ENCODE data around the gene ADORA2B. TPM values are rescaled to one million over a fixed set of nuclear protein-coding genes. Genes with fewer than 3 reads are reported as not detected.
"Not testable (repeated sequence)": the region's sequence is repeated elsewhere in the genome, so short reads cannot be mapped to it uniquely, and the experiment has no call there.

The ADORA2B gene
- 1 to 10 TPM in 1 of 7 donors, under 1 TPM in 3, not detected in 3; 0.13 to 1.0 (median 0.28) TPM for total RNA-seq
- polyA plus RNA-seq, result under 1 TPM; 0.06 to 0.72 TPM
- long read RNA-seq, donor 1, transcript ADORA2B-202 (1 exons, 1,875 nt), result major isoform, 5 of 6 reads
- long read RNA-seq, donor 1, partial matches to known transcripts, result 0 of 6 reads
- long read RNA-seq, donor 1, other reads (novel, unspliced or antisense), result 0 of 6 reads
- long read RNA-seq, donor 2, partial matches to known transcripts, result 0 of 3 reads
- long read RNA-seq, donor 2, other reads (novel, unspliced or antisense), result 0 of 3 reads
- long read RNA-seq, donor 3, transcript ADORA2B-202 (1 exons, 1,875 nt), result major isoform, 5 of 5 reads
- long read RNA-seq, donor 3, partial matches to known transcripts, result 0 of 5 reads
- long read RNA-seq, donor 3, other reads (novel, unspliced or antisense), result 0 of 5 reads

DNA sequence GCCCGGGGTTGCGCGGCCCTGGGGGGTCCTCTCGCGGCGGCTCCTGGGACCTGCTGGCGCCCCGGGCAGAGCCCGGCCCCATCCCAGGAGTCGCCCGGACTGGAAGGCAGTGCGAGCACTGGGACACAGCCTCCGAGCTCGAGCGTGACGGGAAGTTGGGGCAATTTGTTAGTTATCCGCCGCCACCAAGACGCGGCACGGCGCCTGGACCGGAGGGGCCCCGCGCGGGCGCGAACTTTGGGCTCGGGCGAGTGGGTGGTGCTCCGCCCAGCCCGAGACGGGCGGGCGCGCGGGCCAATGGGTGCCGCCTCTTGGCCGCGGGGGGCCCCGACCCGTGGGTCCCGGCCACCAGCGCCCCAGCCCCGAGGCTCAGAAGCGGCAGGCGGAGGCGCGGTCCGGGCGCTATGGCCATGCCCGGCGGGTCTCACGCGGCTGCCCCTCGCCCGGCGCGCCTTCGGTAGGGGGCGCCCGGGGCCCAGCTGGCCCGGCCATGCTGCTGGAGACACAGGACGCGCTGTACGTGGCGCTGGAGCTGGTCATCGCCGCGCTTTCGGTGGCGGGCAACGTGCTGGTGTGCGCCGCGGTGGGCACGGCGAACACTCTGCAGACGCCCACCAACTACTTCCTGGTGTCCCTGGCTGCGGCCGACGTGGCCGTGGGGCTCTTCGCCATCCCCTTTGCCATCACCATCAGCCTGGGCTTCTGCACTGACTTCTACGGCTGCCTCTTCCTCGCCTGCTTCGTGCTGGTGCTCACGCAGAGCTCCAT is at the start of gene ADORA2B:
TSS of gene ADORA2B (plus strand) at position 372 of the 768 bp plus-strand sequence. CDS start at position 491, 119 bp downstream.
- Histone ChIP-seq H3K27me3 (no peaks in the 10 kb centered on the region), H3K4me3 (peak within 1 kb of the TSS; percentile 40), H3K4me1 (ENCODE audit: insufficient read depth) (peaks cover 2% of the 10 kb centered on the region), H3K36me3 (no peaks in the 10 kb centered on the region), H3K9me3 (no peaks in the 10 kb centered on the region), H3K27ac (no peak within 1 kb of the TSS)
- intact Hi-C loops (cut with DNase I), result no loop called here
- TF ChIP-seq, protein P1, sequence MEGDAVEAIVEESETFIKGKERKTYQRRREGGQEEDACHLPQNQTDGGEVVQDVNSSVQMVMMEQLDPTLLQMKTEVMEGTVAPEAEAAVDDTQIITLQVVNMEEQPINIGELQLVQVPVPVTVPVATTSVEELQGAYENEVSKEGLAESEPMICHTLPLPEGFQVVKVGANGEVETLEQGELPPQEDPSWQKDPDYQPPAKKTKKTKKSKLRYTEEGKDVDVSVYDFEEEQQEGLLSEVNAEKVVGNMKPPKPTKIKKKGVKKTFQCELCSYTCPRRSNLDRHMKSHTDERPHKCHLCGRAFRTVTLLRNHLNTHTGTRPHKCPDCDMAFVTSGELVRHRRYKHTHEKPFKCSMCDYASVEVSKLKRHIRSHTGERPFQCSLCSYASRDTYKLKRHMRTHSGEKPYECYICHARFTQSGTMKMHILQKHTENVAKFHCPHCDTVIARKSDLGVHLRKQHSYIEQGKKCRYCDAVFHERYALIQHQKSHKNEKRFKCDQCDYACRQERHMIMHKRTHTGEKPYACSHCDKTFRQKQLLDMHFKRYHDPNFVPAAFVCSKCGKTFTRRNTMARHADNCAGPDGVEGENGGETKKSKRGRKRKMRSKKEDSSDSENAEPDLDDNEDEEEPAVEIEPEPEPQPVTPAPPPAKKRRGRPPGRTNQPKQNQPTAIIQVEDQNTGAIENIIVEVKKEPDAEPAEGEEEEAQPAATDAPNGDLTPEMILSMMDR (IDR thresholded peaks at IDR 0.05), result peak in 2 of 3 donors; percentile 17 to 45
- no peak for TF ChIP-seq POLR2A (IDR thresholded peaks at IDR 0.05)
- 0 to 2% (median 1%) methylated on average over 31 to 88 of the region's 88 CpGs for WGBS, 3 donors
- DNase-seq, result peak; percentile 21 to 61 (median 36)

- intact Hi-C loops (cut with DNase I), result no loop called here
- H3K36me3 ChIP-seq, result no peaks in the 10 kb centered on the region
- 93 to 96% (median 93%) methylated on average over 1 of the region's 1 CpG for WGBS, 3 donors
- no peak overlapping the region for H3K27ac ChIP-seq
- no peaks in the 10 kb centered on the region for H3K4me1 ChIP-seq (ENCODE audit: insufficient read depth)
- H3K9me3 ChIP-seq, result no peaks in the 10 kb centered on the region
- no peak for DNase-seq
- no peaks in the 10 kb centered on the region for H3K27me3 ChIP-seq
- TF ChIP-seq, protein P1 (IDR thresholded peaks at IDR 0.05), result no peak
- no peak for TF ChIP-seq POLR2A (IDR thresholded peaks at IDR 0.05)
- TF ChIP-seq EP300 (IDR thresholded peaks at IDR 0.05), result no peak
- H3K4me3 ChIP-seq, result no peak overlapping the region
Observed at GRCh38 chr17:15896277-15896676, 48.7 kb upstream of the ADORA2B start.

- 89 to 96% (median 93%) methylated on average over 3 of the region's 3 CpGs for WGBS, 3 donors
- intact Hi-C loops (cut with DNase I), result no loop called here
Observed at GRCh38 chr17:15896834-15897233, 48.1 kb upstream of the ADORA2B start.

DNA sequence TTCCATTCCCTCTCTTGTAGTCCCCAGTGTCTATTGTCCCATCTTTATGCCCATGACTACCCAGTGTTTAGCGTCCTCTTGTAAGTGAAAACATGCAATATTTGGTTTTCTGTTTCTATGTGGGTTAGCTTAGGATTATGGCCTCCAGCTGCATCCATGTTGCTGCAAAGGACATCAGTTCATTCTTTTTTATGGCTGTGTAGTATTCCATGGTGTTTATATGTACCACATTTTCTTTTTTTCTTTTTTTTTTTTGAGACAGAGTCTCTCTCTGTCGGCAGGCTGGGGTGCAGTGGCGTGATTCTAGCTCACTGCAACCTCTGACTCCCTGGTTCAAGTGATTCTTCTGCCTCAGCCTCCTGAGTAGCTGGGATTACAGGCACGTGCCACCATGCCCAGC is 45.3 kb upstream of the ADORA2B start:
- DNase-seq; H3K4me3 ChIP-seq; intact Hi-C loops (cut with DNase I); H3K4me1 ChIP-seq (ENCODE audit: insufficient read depth); H3K9me3 ChIP-seq; H3K27me3 ChIP-seq; H3K27ac ChIP-seq; H3K36me3 ChIP-seq: not testable (repeated sequence)
- 95 to 98% (median 96%) methylated on average over 4 of the region's 4 CpGs for WGBS, 3 donors

More at GRCh38 chr17:15896834-15897233, 48.1 kb upstream of the ADORA2B start:
- no peaks in the 10 kb centered on the region for H3K36me3 ChIP-seq
- no peaks in the 10 kb centered on the region for H3K4me1 ChIP-seq (ENCODE audit: insufficient read depth)
- no peak overlapping the region for H3K27ac ChIP-seq
- H3K9me3 ChIP-seq, result no peaks in the 10 kb centered on the region
- H3K4me3 ChIP-seq, result no peak overlapping the region
- DNase-seq, result no peak
- TF ChIP-seq, protein P1 (IDR thresholded peaks at IDR 0.05), result no peak
- TF ChIP-seq EP300 (IDR thresholded peaks at IDR 0.05), result no peak
- TF ChIP-seq POLR2A (IDR thresholded peaks at IDR 0.05), result no peak
- no peaks in the 10 kb centered on the region for H3K27me3 ChIP-seq
